D721Med (cell line): ENCODE data around the gene PZP.
"Not testable (repeated sequence)": the region's sequence is repeated elsewhere in the genome, so short reads cannot be mapped to it uniquely, and the experiment has no call there.

ENCODE experiments used
- DNase-seq: peaks from one replicate; pipeline ENCODE4 v3.0.0; 2011; ENCODE audit warnings: low spot score; ENCODE audit not compliant: insufficient read length
- FAIRE-seq: peaks from 2 replicates; lab custom pipeline; 2011; peaks lifted over from hg19 to GRCh38; lab: Jason Lieb, UNC
- TF ChIP-seq, protein P1 (sequence below): IDR thresholded peaks from 2 replicates; pipeline ENCODE4 v1.5.1; 2012; ENCODE audit warnings: mild to moderate bottlenecking, control low read depth; ENCODE audit not compliant: insufficient read depth; ENCODE audit errors: missing control alignments

PZP gene

DNA sequence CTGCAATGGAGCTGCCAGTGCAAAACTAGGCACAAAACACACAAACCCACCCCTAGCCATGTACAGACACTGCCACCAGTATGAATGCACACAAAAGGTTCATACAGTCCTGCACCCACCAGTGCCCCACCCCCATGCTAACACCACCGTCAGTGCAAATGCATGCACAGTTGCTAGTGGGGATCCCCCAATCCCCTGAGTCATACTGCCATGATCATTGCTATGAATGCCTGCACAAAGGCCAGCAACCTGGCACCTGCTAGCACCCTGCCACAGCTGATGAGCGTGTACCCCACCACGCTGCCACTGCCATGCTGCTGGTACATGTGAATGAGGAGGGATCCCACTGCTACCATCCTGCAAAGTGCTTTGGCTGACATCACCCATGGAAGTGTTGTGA, 23.9 kb downstream of the PZP start:
- DNase-seq (no peak), FAIRE-seq (no peak)
- TF ChIP-seq, protein P1, sequence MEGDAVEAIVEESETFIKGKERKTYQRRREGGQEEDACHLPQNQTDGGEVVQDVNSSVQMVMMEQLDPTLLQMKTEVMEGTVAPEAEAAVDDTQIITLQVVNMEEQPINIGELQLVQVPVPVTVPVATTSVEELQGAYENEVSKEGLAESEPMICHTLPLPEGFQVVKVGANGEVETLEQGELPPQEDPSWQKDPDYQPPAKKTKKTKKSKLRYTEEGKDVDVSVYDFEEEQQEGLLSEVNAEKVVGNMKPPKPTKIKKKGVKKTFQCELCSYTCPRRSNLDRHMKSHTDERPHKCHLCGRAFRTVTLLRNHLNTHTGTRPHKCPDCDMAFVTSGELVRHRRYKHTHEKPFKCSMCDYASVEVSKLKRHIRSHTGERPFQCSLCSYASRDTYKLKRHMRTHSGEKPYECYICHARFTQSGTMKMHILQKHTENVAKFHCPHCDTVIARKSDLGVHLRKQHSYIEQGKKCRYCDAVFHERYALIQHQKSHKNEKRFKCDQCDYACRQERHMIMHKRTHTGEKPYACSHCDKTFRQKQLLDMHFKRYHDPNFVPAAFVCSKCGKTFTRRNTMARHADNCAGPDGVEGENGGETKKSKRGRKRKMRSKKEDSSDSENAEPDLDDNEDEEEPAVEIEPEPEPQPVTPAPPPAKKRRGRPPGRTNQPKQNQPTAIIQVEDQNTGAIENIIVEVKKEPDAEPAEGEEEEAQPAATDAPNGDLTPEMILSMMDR = no peak

DNA sequence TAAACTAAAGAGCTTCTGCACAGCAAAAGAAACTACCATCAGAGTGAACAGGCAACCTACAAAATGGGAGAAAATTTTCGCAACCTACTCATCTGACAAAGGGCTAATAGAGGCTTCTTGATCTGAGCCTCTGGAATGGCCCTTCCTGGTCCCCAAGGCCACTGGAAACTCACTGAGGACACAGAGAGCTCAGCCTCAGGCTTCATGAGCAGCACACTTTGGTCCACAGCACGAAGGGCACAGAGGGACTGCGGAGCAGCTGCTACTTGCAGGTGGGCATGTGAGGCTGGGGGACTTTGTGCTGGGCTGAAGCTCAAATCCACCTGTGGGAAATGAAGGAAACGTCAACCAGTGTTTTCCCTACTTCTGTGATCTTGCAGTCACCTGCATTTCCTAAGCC, 27.4 kb downstream of the PZP start:
- DNase-seq = no peak
- TF ChIP-seq, protein P1 = no peak
- no peak for FAIRE-seq

DNA sequence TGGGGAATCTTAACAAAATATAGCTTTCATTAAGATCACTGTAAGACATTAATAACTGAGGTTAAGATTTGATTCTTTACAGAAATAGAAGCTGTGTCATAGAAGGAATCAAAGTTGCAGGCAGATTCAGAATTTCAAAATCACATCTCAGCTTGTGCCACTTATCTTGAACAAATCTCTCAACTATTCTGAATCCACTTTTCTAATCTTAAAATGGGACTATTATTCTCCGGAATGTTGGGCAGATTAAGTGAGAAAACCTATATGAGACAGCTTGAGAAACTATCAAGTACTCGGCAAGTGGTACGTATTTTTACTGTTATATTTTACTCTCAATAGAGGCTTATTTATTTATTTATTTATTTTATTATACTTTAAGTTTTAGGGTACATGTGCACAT, 28.4 kb downstream of the PZP start:
- FAIRE-seq = no peak
- no peak for DNase-seq
- TF ChIP-seq, protein P1 = no peak

DNA sequence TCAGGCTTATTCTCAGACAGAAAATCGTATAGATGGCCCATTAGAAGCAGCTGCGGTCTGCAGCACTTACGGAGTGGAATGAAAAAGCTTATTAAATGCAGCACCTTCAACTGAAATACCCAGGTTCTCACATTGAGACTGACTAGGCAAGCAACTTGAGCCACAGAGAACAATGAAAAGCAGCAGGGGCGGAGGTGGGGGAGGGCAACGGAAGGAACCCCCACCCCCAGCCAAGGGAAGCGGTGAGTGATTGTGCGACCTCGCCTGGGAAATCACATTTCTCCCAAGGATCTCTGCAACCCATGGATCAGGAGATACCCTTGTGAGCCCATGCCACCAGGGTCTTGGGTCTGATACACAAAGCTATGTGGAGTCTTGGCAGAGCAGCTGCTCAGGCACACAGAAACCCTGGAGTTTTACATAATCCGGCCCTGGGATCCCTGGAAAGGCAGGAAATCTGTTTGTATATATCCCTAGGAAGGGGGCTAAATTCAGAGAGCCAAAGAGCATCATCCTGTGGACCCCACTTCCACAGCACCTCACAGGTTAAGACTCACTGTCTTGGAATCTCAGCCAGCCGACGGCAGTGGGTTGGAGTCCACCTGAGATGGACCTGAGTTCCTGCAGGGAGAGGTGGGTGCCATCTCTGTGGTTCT, 38.1 kb downstream of the PZP start:
- TF ChIP-seq, protein P1 = no peak
- FAIRE-seq = no peak
- DNase-seq = no peak

DNA sequence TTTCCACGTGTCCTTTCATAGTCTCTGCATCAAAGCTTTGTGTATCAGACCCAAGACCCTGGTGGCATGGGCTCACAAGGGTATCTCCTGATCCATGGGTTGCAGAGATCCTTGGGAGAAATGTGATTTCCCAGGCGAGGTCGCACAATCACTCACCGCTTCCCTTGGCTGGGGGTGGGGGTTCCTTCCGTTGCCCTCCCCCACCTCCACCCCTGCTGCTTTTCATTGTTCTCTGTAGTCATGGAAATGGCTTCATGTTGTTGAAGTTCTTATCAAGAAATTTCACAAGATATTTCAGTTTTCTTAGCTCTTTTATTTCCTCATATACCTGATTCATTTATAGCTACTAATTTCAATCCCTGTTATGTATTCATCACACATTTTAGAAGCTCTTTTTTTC, 40.9 kb downstream of the PZP start:
- not testable (repeated sequence) for FAIRE-seq, DNase-seq

DNA sequence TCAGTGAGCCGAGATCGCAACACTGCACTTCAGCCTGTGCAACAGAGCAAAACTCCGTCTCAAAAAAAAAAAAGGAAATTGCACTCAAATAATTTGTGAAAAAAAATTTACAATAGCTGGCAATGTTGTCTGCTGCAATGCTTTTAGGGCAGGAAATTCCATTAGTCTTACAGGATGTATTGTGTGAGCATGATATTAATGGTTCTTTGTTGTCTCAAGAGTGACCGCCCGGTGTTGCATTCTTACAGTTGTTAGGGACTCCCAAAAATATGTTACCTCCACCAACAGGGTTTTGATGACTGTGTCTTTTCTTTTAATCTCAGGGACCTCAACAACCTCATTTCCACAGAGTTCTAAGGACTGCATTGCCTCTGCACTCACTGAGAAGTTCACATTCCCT, 44.8 kb downstream of the PZP start:
- DNase-seq = no peak
- TF ChIP-seq, protein P1 = no peak
- no peak for FAIRE-seq

DNA sequence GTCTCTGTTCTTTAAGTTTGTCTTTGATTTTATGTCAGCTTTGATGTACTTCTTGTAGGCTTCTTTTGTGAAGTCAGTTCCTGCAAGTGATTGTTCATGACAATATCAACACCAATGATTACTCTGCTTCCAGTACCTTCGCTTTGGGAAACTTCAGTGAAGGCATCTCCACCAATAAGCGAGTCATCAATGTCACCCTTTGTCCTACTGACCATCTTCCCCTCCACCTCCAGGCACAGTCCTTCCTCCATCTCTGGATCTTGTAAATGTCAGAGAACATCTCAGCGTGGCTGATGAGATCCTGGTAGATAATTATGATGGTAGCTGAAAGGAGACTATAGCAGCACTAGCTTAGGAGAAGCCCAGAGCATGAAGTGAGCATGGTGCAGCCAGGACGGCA, 52.1 kb downstream of the PZP start:
- no peak for FAIRE-seq
- no peak for DNase-seq
- TF ChIP-seq, protein P1 = no peak
